ENCODE data around the gene CDH15. TPM values are rescaled to one million over a fixed set of nuclear protein-coding genes. Genes with fewer than 3 reads are reported as not detected.

Gene CDH15
- total and polyA plus RNA-seq, 9 of the 15 experiments (the other 6 are each of a cell fraction or from before 2014, with no cell fraction given): 0.07 to 0.18 TPM; not detected in 7

DNA sequence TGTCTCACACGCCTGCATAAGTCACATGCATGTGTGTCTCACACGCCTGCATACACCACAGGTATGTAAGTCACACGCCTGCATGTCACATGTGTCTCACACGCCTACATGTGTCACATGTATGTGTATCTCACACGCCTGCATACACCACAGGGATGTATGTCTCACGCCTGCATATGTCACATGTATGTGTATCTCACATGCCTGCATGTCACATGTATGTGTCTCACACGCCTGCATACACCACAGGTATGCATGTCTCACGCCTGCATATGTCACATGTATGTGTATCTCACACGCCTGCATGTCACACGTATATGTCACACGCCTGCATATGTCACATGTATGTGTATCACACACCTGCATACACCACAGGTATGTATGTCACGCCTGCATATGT is 13.8 kb upstream of the CDH15 start:
- CTCF ChIA-PET (ENCODE audit: low intra/inter-chr PET ratio): no interaction called here
- Histone ChIP-seq H3K4me2 (ENCODE audit: insufficient read depth, low read length) (no peak overlapping the region), H2AFZ (ENCODE audit: low read depth, low read length) (no peak overlapping the region), H3K27me3 (ENCODE audit: control insufficient read depth in 2 of 2, insufficient read depth in 2 of 2, low read length in 2 of 2) (no peaks in the 10 kb centered on the region), H4K20me1 (replicated peaks; ENCODE audit: control insufficient read depth, insufficient read depth, low read length) (no peaks in the 10 kb centered on the region), H3K4me1 (replicated peaks in 1 of 2; ENCODE audit: control insufficient read depth in 2 of 2, insufficient read depth in 2 of 2, low read length in 2 of 2) (peaks cover 0 to 72% of the 10 kb centered on the region in 2 experiments; a peak in 3 of 5 replicates), H3K36me3 (ENCODE audit: control insufficient read depth, insufficient read depth, low read length) (no peaks in the 10 kb centered on the region), H3K9ac (ENCODE audit: insufficient read depth in 1 of 2, low read depth in 2 of 2, low read length in 2 of 2) (no peak overlapping the region), H3K9me1 (ENCODE audit: control insufficient read depth, insufficient read depth, low read length) (no peaks in the 10 kb centered on the region), H3K27ac (ENCODE audit: extremely low read depth, low read depth, low read length) (no peak overlapping the region), H3K79me2 (ENCODE audit: control insufficient read depth, insufficient read depth, low read length) (no peaks in the 10 kb centered on the region), H3K4me3 (no peak overlapping the region), H3K9me3 (replicated peaks; ENCODE audit: control insufficient read depth, insufficient read depth, low read depth, low read length) (peaks cover 14% of the 10 kb centered on the region)
- BruUV-seq (replicated peaks): no TSS peak
- FAIRE-seq: no peak
- intact Hi-C loops (cut with micrococcal nuclease): no loop called here
- no peak for ATAC-seq
- TF ChIP-seq POLR2AphosphoS5 (IDR thresholded peaks at IDR 0.05; ENCODE audit: control insufficient read depth, insufficient read depth, low read depth, low read length) (no peak), SRSF7 (optimal IDR thresholded peaks at IDR 0.05; ENCODE audit: low read depth, low read length) (no peak), ZNF282 (CRISPR knock-in tag; IDR thresholded peaks at IDR 0.05) (0 out of 2 replicates have a peak, but pooled peaks have one; percentile 53), CREB1 (IDR thresholded peaks at IDR 0.05) (no peak), CREB1 (CRISPR knock-in tag; IDR thresholded peaks at IDR 0.05) (no peak), SMAD3 (CRISPR knock-in tag; conservative IDR thresholded peaks at IDR 0.05) (no peak), PTRF (tag; IDR thresholded peaks at IDR 0.05) (no peak), CBX5 (IDR thresholded peaks at IDR 0.05; ENCODE audit: borderline replicate concordance, low read depth) (0 out of 2 replicates have a peak, but pooled peaks have one; percentile 16), PHB2 (IDR thresholded peaks at IDR 0.05; ENCODE audit: low read depth) (no peak), KAT2B (IDR thresholded peaks at IDR 0.05; ENCODE audit: low read depth, low read length) (no peak), ZNF197 (CRISPR knock-in tag; IDR thresholded peaks at IDR 0.05; ENCODE audit: low read depth) (no peak), TOE1 (IDR thresholded peaks at IDR 0.05; ENCODE audit: borderline replicate concordance) (no peak), TOE1 (CRISPR knock-in tag; IDR thresholded peaks at IDR 0.05; ENCODE audit: borderline replicate concordance, low read depth) (0 out of 2 replicates have a peak, but pooled peaks have one; percentile 21), CCNT2 (IDR thresholded peaks at IDR 0.05; ENCODE audit: borderline replicate concordance, extremely low read depth, insufficient read length, low read depth, low read length) (no peak), PHF20 (IDR thresholded peaks at IDR 0.05; ENCODE audit: partially characterized antibody) (peak; percentile 38), ZNF121 (CRISPR knock-in tag; conservative IDR thresholded peaks at IDR 0.05) (no peak), HNRNPLL (IDR thresholded peaks at IDR 0.05; ENCODE audit: low read depth, low read length, poor library complexity, severe bottlenecking) (peak; percentile 64)
- TF ChIP-seq, protein P1, sequence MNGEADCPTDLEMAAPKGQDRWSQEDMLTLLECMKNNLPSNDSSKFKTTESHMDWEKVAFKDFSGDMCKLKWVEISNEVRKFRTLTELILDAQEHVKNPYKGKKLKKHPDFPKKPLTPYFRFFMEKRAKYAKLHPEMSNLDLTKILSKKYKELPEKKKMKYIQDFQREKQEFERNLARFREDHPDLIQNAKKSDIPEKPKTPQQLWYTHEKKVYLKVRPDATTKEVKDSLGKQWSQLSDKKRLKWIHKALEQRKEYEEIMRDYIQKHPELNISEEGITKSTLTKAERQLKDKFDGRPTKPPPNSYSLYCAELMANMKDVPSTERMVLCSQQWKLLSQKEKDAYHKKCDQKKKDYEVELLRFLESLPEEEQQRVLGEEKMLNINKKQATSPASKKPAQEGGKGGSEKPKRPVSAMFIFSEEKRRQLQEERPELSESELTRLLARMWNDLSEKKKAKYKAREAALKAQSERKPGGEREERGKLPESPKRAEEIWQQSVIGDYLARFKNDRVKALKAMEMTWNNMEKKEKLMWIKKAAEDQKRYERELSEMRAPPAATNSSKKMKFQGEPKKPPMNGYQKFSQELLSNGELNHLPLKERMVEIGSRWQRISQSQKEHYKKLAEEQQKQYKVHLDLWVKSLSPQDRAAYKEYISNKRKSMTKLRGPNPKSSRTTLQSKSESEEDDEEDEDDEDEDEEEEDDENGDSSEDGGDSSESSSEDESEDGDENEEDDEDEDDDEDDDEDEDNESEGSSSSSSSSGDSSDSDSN (IDR thresholded peaks at IDR 0.05; ENCODE audit: borderline replicate concordance in 1 of 2, low read depth in 2 of 2, low read length in 2 of 2): no peak
- TF ChIP-seq, protein P2, sequence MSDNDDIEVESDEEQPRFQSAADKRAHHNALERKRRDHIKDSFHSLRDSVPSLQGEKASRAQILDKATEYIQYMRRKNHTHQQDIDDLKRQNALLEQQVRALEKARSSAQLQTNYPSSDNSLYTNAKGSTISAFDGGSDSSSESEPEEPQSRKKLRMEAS (CRISPR knock-in tag; IDR thresholded peaks at IDR 0.05): 0 out of 2 replicates have a peak, but pooled peaks have one; percentile 50
- DNase-seq (ENCODE audit: extremely low read depth in 1 of 4, low spot score in 3 of 4): no peak
- 43% methylated on average over 12 of the region's 12 CpGs for WGBS (ENCODE audit: insufficient coverage, low coverage, missing lambda C conversion rate)
- POLR2A ChIA-PET: no interaction called here
- in situ Hi-C loops (cut with MboI): no loop called here

All from K562 (cell line).